ENCODE data around the gene SPA17. TPM values are rescaled to one million over a fixed set of nuclear protein-coding genes. Genes with fewer than 3 reads are reported as not detected.

The SPA17 gene
- total RNA-seq, result 1 to 10 TPM; 3.1 to 3.6 TPM

- Mint-ChIP-seq H3K9me3 (no peaks in the 10 kb centered on the region), H3K27me3 (no peaks in the 10 kb centered on the region), H3K4me1 (ENCODE audit: low read depth) (peaks cover 30% of the 10 kb centered on the region), H3K36me3 (ENCODE audit: low read depth) (peaks cover 2% of the 10 kb centered on the region), H3K27ac (peak within 1 kb of the TSS; percentile 90), H3K4me3 (peak within 1 kb of the TSS; percentile 88)
- intact Hi-C loops (cut with micrococcal nuclease), result loop anchor here (5.0 kb wide), 1 partner anchor 74 kb away; no protein-coding TSS in a partner anchor
- ATAC-seq, result peak; percentile 89
- peak; percentile 91 for DNase-seq
- no peak for TF ChIP-seq CTCF (IDR thresholded peaks at IDR 0.05)
- ChIA-PET POLR2A (interaction anchor here (0.6 to 1.6 kb wide), 8 partner anchors 57 to 203 kb away, joined by 3 to 6 read pairs (median 4); partner anchors contain the start of gene MSANTD2), CTCF (interaction anchor here (1.1 to 3.1 kb wide), 6 partner anchors 27 to 164 kb away, joined by 3 to 19 read pairs (median 9); partner anchors contain the start of gene ESAM)
Measured at GRCh38 chr11:124673333-124674167, at the start of gene SPA17, which contains the start of gene SIAE. Gene SPA17, plus strand, starts transcription at chr11:124673904. Its CDS starts 1,361 bp downstream, at chr11:124675265. Gene SIAE, minus strand, starts transcription at chr11:124673739. Its CDS starts 31 bp downstream, at chr11:124673708.

DNA sequence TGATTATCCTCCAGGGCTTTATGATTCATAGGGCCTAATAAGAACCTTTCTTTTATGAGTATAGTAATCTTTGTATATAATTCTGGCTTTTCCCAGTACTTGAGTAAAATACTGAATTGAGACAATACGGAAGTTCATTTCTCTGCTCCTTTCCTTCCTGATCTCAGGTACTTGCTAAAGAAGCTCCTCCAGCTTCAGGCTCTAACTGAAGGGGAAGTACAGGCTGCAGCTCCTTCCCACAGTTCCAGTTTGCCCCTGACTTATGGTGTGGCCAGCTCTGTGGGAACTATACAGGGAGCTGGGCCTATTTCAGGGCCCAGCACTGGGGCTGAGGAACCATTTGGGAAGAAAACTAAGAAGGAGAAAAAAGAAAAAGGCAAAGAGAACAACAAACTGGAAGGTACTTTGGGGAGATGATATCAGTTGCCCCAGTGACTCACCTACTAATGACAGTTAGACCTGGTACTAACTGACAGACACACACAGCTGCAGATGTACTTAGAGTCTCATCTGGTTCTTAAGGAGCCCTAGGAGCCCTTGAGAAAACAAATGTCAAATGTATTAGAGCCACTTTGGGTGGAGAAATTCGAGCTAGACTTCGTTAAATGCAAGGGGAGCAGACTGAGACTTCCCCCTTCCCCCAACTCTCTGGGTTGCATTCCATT lies 48.1 kb upstream of the SPA17 start:
- H3K4me3 Mint-ChIP-seq, result no peak overlapping the region
- POLR2A ChIA-PET, result interaction anchor here (0.9 to 1.5 kb wide), 3 partner anchors 10 to 120 kb away, joined by 3 to 4 read pairs (median 3); no protein-coding TSS in a partner anchor
- H3K27ac Mint-ChIP-seq, result peak overlapping the region; percentile 39
- TF ChIP-seq CTCF (IDR thresholded peaks at IDR 0.05), result no peak
- CTCF ChIA-PET, result interaction anchor here (0.8 to 3.1 kb wide), 3 partner anchors 19 to 137 kb away, joined by 3 to 15 read pairs (median 3); no protein-coding TSS in a partner anchor
- no peak for ATAC-seq
- no peaks in the 10 kb centered on the region for H3K9me3 Mint-ChIP-seq
- DNase-seq, result no peak
- intact Hi-C loops (cut with micrococcal nuclease), result no loop called here
- H3K4me1 Mint-ChIP-seq (ENCODE audit: low read depth), result peaks cover 31% of the 10 kb centered on the region
- no peaks in the 10 kb centered on the region for H3K27me3 Mint-ChIP-seq
- H3K36me3 Mint-ChIP-seq (ENCODE audit: low read depth), result peaks cover 29% of the 10 kb centered on the region

DNA sequence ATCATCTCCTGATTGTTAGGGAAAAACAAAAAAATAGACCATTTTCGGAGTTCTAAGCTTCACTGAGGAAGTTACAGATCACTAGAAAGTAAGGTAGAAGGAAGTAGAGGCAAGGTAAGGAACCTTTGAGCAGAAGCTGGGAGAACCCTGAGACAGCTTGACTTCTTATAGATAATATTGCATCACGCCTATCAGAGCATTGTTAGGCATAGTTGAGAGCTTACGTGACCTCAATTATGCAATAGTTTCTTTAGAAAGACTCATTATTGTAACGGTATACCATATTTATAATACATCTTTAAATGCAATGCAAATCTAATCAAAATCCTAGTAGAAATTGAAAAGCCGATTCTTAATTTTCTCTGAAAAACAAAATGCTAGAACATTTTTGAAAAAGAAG lies 46.2 kb upstream of the SPA17 start:
- ChIA-PET POLR2A (no interaction called here), CTCF (interaction anchor here (1.2 to 1.3 kb wide), 2 partner anchors 43 to 211 kb away, joined by 3 read pairs; no protein-coding TSS in a partner anchor)
- Mint-ChIP-seq H3K27ac (peak overlapping the region; percentile 31), H3K27me3 (no peaks in the 10 kb centered on the region), H3K36me3 (ENCODE audit: low read depth) (peaks cover 33% of the 10 kb centered on the region), H3K4me1 (ENCODE audit: low read depth) (peaks cover 31% of the 10 kb centered on the region), H3K4me3 (no peak overlapping the region), H3K9me3 (no peaks in the 10 kb centered on the region)
- intact Hi-C loops (cut with micrococcal nuclease), result no loop called here
- no peak for TF ChIP-seq CTCF (IDR thresholded peaks at IDR 0.05)
- no peak for ATAC-seq
- no peak for DNase-seq

DNA sequence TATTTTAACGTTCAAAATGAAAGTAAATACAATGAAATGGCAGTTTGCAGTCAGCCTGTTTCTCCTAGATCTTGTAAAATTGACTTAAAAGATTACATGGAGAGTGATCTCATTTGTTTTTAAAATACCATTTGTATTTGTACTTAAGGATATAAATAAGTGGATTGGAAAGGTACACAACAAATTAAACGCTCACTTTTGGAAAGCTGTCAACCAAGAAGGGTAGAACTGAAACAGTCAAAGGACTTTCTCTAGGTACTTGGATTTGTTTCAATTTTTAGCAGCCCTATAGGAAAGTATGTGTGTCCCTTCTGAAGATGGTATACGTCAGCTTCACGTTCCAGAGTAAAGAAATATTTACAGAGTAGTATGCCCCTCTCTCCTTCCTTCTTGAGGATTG lies 43.7 kb upstream of the SPA17 start:
- Mint-ChIP-seq H3K27ac (no peak overlapping the region), H3K9me3 (no peaks in the 10 kb centered on the region), H3K4me1 (ENCODE audit: low read depth) (peaks cover 19% of the 10 kb centered on the region), H3K36me3 (ENCODE audit: low read depth) (peaks cover 34% of the 10 kb centered on the region), H3K27me3 (no peaks in the 10 kb centered on the region), H3K4me3 (no peak overlapping the region)
- CTCF ChIA-PET, result interaction anchor here (1.0 to 2.5 kb wide), 4 partner anchors 10 to 207 kb away, joined by 3 to 11 read pairs (median 8); no protein-coding TSS in a partner anchor
- no peak for DNase-seq
- intact Hi-C loops (cut with micrococcal nuclease), result no loop called here
- POLR2A ChIA-PET, result no interaction called here
- no peak for TF ChIP-seq CTCF (IDR thresholded peaks at IDR 0.05)
- no peak for ATAC-seq
